GM19324 (cell line): ENCODE measurements around the gene NMT1.
"Not testable (repeated sequence)": the region's sequence is repeated elsewhere in the genome, so short reads cannot be mapped to it uniquely, and the experiment has no call there.

Source experiments
- ATAC-seq: cut with Tn5 transposase; IDR thresholded peaks from one replicate; pipeline ENCODE4 v1.9.1; 2021; ENCODE audit warnings: mild to moderate bottlenecking, moderate library complexity; ENCODE audit not compliant: unreplicated experiment, low FRiP score

NMT1 gene

DNA sequence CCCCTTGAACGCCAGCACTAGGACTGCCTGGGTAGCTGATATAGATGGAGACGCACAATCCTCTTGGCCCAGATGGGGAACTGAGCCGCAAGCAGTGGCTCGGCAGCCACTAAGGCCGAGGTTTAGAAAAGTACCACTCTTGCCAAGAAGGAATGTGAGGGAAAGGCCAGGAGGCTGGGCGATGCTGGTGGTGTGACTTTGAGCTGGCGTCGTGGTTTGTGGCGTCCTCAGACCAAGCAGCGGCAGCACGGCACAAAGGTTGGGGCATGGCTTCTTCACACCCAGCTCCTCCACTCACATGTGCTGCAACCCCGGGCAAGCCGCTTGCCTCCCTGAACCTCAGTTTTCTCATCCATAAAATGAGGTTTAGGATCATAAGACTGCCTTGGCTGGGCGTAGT, 25.3 kb upstream of the NMT1 start:
- ATAC-seq = no peak

DNA sequence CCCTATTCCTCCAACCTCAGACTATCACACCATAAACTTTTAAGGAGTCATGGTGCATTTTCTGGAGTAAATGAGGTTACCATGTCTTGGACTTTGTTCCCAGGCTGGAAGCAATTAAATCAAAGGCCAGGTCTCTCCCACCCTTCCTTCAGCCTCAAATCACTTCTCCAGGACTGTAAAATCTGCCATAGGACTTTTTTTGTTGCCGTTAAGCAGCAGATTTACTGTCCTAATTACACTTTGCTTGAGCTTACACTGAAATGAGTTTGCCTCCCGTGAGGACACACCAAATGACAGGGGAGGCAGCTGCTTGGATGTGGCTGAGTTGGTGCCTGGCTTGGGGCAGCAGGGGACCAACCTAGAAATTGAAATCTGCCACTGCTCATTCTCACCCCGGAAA, 24.4 kb upstream of the NMT1 start:
- no peak for ATAC-seq

DNA sequence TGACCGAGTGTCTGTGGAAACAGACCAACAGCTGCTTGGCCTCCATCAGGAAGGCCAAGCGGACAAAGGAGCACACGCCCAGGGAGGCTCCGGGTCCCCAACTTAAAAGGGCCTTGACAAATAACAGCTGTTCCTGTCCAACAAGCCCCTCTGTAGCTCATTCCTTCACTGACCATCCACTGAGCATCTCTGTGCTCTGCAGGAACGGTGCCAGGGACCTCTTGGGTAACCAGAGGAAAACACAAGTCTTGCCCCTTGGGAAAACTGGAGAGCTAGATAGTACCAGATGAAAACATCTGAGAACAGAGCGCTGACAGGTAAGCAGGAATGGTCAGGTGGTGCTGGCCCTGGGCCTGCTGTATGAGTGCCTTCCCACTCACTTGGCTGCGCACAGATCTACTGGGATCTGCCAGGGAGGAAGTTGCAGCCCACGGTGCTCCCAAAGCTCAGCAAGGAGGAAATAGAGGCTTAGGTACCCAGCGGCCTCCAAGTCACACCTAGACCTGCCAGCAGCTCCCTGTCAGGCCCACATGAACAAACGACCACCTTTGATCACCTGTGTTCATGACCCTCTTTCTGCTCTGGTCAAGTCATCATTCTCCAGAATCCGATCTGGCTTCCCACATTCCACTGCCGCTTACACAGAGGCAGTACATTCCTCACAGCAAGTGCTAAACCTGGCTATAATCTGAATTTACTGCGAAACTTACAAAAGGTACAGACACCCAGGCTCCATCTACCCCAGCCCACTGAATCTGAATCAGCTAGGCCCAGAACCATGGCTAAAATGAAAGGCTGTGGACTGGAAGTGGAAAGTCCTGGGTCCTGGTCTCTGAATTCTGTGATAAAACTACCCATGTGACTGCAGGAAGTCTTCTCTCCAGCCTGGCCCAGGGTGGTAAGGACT, 22.1 kb upstream of the NMT1 start:
- ATAC-seq = no peak

DNA sequence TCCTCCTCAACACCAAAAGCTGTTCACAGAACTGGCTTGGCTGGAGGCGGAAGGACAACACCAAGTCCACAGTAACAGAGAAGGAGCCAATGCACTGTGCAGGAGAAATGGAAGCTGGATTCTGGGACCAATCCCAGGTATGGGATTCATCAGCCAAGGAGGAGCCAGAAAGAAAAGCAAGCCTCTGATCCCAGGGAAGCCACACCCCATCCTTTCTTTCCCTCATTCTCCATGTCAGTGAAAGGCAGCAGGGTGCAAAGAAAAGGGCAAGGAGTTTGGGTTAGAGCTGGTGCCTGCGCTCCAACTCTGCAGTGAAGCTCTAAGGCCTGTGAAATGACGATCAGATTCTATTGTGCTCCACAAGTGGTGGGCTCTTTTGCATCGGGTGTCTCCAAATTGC, 20.7 kb upstream of the NMT1 start:
- ATAC-seq = no peak

DNA sequence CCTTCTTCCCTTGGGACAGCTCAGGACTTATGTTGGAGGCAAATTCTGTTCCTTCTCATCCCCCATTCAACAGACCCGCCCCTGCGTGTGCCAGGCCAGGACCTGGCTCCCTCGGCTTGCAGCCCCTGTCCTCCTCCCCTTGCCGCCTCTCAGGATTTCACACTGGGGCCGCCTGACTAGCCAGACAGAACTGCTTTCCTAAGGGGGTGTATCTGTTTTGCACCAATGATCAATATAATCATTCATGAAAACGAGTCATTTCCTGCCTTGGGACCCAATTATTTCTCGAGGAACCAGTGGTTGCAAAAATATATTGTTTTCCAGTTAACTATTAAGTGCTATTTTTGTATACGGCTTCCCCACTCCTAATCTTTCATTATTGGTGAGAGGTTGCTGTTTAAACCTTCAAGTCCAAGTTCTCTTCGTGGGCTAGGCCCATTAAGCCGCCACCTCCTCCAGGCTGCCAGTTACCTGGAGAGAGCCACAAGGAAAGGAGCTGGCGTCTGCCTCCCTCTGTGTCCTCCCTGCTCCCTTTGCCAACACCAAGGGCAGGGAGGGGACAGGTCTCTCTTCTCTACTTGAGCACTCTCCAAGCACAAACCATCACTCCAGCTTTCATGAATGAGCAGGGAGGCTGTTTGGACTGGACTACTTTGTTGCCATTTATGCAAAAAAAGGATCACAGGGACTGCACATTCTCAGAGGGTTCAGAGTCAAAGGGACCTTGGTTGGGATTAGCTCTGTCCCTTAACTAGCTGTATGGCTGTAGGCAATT, 18.6 kb upstream of the NMT1 start:
- ATAC-seq = no peak

DNA sequence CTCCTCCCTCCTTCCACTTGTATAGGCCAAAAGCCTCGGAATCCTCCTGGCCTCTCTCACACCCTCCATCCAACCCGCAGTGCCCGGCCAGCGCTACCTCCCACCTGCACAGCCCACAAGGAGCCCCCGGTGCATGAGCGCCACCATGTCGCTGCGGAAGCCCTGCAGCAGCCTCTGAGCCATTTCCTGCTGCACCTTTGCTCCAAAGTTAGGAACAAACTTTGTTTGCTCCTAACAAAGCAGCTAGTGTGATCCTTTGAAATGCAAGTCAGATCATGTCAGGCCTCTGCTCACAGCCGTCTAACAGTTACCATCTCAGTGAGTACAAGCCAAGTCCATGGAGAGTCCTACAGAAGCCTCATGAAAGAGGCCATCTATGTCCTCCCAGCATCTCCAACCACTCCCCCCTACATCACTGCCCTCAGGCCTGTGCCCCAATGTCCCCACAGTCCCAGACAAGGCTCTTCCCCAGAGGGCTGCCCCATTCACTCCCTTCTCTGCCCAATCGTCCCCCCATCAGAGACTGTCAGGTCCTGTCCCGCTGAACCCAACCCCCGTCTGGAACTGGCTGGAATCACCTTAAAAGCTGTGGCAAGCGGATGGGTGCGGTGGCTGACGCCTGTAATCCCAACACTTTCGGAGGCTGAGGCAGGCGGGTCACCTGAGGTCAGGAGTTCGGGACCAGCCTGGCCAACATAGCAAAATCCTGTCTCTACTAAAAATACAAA, 17.1 kb upstream of the NMT1 start:
- no peak for ATAC-seq

DNA sequence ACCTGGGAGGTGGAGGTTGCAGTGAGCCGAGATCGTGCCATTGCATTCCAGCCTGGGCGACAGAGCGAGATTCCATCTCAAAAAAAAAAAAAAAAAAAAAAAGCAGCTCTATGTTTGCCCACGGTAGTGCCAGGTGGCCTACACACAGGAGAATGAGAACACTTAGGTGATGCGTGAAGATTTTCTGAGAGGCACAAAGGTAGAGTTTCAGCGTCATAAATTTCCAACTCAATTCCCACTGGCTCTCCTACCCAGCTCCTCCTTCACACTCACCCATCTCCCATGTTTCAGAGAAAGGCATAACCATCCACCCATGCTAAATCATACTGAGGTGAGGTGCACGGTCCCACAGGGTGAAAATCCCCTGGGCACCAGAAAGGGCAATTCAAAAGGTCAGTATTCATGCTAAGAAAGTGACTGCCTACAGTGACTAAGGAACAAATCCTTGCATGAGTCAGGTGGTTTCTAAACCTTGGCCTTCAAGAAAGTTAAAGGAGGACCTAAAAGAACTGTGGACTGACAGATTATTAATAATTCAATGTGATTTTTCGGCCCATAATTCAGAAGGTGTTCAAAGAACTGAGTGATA, 14.5 kb upstream of the NMT1 start:
- no peak for ATAC-seq

DNA sequence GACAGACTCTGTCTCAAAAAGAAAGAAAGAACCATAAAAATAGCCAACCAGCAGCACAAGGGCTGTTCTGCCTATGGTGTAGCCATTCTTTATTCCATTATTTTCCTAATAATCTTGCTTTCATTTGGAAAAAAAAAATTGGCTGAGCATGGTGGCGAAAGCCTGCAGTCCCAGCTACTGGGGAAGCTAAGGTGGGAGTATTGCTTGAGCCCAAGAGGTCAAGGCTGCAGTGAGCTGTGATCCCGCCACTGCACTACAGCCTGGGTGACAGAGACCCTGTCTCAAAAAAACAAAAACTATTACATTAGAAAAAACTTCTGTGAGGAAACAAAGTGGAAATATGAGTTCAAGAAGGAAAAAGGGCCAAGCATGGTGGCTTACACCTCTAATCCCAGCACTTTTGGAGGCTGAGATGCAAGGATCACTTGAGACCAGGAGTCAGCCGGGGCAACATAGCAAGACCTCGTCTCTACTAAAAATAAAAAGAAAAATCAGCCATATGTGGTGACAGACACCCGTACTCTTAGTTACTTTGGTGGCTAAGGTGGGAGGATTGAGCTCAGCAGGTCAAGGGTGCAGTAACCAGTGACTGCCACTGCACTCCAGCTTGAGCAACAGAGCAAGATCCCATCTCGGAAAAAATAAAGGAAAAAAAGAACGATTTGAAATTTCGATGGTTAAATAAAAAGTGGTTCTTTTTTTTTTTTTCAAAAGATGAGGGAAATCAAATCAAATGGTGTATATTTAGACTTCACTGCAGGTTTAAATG, 12.1 kb upstream of the NMT1 start:
- no peak for ATAC-seq

DNA sequence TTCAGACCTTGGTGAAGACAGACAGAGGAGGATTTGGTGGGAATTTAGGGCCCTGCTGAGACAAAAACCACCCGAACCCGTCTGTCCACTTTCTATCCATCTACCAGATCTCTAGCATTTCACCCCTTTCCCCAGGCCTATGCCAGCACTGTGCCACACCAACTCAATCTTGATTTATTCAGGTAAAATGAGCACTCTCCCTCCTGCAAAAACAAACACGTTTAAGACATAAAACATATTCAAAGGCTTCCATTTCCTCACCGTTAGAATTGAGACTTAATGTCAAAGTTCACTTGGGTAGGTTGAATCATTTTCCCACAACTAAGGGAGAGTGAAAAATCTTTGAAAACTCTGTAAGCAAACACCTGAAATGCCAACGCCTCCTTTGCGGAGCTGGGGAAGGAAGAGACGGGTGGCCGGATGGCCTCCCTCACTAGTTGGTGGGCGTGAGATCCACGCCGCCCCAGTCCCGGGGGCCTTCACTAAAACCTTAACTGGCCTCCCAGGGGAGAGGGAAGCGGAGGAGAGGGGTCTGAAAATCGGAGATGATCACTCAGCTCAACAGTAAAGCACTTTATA, 10.5 kb upstream of the NMT1 start:
- peak; percentile 17 for ATAC-seq

DNA sequence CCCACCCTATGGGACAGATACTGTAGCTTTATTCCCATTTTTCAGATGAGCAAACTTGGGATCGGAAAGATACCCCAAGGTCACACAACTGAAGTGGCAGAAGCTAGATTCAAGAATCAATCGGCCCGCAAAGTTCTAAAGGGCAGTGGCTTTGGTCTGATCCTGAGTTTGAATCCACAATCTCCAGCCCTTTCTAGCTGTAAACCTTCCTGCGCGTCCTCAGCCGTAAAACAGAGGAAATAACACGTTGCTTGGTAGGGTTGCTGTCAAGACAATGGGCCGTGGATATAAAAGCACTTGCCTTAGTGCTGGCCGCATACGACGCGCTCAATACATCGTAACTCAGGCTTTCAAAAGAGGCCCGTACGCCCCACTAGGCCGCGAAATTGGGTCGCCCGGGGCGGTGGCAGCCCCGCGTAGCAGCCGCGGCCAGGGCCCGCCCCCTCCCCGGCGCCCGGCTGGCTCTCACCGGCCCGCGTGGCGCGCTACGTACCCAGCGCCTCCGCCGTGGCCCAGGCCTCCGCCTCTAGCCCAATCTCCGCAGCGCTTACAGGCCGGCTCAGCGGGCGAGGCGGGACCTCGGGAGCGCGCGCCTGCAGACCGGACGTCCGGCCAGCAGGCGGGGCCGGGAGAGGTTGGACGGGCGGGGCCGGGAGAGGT, 9.9 kb upstream of the NMT1 start, which contains the start of gene DCAKD:
TSS of gene DCAKD (minus strand) at position 573 of the 660 bp plus-strand sequence. CDS start 16,747 bp downstream, outside the sequence.
- peak; percentile 95 for ATAC-seq

DNA sequence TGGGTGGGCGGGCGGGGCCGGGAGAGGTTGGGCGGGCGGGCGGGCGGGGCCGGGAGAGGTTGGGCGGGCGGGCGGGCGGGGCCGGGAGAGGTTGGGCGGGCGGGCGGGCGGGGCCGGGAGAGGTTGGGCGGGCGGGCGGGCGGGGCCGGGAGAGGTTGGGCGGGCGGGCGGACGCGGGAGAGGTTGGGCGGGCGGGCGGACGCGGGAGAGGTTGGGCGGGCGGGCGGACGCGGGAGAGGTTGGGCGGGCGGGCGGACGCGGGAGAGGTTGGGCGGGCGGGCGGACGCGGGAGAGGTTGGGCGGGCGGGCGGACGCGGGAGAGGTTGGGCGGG, 9.4 kb upstream of the NMT1 start:
- not testable (repeated sequence) for ATAC-seq

DNA sequence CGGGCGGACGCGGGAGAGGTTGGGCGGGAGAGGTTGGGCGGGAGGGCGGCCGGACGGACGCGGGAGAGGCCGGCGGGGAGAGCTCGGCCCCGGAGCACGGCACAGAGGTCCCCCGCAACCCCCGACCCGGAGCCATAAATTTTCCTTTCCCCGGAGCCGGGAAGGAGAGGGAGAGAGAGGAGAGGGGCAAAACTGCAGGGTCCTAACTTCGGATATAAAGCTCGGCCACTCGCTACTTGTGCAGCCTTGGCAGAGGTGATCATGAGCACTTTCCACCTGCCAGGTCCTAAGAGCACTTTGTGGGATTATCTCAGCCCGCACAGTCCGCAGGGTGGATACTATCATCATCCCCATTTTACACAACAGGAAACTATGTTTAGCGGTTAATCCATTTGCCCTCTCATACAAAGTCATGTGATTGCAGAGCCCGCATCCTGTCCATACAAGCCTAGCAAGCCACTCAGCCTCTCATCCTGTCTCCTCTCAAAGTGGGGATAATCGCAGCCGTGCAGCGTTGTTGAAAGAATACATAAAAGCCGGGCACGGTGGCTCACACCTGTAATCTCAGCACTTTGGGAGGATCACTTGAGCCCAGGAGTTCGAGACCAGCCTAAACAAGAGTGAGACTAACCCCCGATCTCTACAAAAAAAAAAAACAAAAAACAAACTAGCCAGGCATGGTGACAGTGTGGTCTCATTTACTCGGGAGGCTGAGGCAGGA, 8.9 kb upstream of the NMT1 start:
- no peak for ATAC-seq

DNA sequence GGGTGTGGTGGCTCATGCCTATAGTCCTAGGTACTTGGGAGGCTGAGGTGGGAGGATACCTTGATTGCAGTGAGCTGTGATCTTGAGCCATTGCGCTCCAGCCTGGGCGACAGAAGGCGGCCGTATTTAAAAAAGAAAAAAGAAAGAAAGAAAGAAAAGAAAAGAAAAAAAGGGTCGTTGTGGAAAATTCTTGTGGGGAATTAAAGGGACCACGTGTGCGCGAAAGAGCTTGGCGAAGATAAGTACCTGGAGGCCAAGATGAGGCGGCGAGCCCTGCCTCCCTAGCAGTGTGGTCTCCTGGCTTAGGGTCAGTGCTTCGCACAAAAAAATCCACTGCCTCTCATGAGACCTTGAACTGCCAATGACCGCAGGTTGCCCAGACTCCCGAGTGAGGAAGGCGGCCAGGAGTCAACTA, 728 bp upstream of the NMT1 start:
- ATAC-seq = no peak

DNA sequence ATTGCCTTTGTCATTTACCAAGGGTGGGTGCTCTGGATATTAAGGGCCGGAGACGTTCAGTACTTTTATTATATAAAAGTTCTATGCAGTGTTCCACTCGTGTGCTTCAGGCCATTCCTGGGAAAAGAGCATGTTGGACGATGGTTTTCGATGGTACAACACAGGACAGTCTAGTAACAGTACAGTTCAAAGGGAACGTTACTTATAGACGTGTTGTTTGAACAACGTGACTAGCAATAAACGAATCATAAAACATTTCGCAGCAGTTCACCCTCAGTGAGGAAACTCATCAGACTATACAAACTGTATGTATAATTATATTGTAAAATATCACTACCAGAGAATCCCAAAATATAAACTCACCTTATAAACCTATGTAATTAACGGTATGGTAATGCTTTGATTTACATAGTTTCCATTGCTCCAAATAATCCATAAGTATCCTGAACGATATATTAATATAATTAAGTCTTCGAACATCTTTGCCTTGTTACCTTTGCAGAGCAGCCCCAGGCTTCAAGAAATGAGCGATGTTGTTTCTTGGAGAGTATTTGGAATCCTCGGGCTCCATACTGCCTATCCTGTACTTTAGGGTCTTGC, 589 bp downstream of the NMT1 start:
- no peak for ATAC-seq

DNA sequence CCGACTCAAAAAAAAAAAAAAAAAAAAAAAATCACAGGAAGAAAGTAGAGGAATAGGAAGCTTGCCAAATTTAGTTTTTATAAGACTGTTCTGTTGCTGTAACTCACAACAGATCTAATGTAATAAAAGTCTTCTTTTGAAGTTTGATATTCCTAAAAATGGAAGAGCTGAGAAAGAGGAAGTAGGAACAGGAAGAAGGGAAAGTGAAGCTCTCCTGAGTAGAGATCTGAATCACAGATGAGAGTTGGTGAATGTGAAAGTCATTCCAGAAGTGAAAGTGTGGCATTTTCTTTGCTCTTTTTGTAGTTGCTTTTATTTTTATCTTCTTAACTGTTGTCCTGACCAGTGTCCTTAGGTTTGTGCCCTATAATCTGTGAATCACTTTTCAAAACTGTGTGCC, 2.1 kb downstream of the NMT1 start:
- ATAC-seq = no peak

DNA sequence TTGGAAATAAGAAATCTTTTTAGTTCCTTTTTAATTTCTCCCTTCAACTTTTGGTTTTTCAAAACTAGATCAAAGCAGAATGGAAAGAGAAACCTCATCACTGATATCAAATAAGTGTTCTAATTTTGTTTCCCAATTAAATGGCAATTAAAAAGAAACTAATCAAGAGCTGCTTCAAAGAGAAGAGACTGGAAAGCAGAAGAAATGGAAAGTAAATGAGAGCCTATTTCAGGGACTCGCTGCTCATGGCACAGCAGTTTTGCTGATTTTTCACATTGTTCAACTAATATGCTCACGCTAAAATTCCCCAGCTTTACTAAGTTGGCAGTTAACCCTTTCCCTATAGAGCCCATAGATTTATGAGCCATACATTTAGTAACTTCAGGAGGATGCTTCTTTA, 6.5 kb downstream of the NMT1 start:
- no peak for ATAC-seq

DNA sequence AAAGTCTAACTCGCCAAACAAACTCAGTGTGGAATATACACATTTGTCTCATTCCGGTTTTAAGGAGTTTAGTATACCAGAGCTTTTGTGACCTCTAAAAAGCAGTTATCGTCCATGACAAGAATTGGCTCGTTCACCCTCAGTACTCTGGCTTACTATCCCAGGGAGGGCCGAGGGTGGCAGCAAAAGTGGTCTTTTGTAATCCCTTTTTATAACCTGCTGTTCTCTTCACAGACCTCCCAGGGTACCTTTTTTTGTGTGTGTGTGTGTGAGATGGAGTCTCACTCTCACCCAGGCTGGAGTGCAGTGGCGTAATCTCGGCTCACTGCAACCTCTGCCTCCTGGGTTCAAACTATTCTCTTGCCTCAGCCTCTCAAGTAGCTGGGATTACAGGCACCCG, 8.9 kb downstream of the NMT1 start:
- no peak for ATAC-seq

DNA sequence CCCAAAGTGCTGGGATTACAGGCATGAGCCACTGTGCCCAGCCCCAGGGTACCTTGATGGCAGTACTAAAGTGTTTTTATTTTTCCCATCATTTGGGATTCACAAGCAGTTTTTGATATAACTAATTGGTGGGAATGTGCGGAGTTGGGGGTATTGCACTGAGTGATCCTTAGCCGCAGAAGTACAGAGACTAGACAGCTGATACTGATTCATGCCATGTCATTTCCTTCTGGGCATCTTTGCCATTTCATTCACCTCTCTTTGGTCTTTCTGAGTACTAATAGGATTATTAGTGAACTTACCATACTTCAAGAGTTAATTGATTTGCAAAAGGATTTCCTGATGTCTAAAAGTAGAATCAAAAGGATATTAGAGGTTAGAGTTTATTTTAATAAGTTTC, 9.7 kb downstream of the NMT1 start:
- no peak for ATAC-seq
